Panc1 (cell line): ENCODE measurements around the gene CHCHD1. TPM values are rescaled to one million over a fixed set of nuclear protein-coding genes. Genes with fewer than 3 reads are reported as not detected.

Source experiments
- ATAC-seq: fragments of 200-7000 bp; cut with Tn5 transposase; 2 replicates; pipeline ENCODE4 v1.9.1; 2020; ENCODE audit warnings: mild to moderate bottlenecking, moderate library complexity
- BruUV-seq: library from RNA; stranded (reverse); fragments of 400-500 nt; replicated peaks from 2 replicates; lab custom pipeline; 2021; lab: Mats Ljungman, UMichigan
- CTCF ChIA-PET: fragments of 300-600 bp; sonication (Branson Sonifier 250); formaldehyde crosslinking; loops from one replicate; lab custom pipeline; 2022; ENCODE audit warnings: antibody characterized with exemption; lab: Charles Lee
- POLR2A ChIA-PET: fragments of 300-600 bp; sonication (Branson Sonifier 250); formaldehyde crosslinking; loops from one replicate; lab custom pipeline; 2022; ENCODE audit warnings: antibody characterized with exemption; lab: Charles Lee
- DNase-seq: peaks from one replicate; pipeline ENCODE4 v3.0.0-alpha.2; 2010; ENCODE audit warnings: low read depth, low spot score
- H3K27ac ChIP-seq: 2 replicates; pipeline ENCODE4 v1.5.1; 2011; ENCODE audit warnings: mild to moderate bottlenecking, low read length, inconsistent platforms
- H3K27me3 ChIP-seq: fragments of 200-500 bp; sonication (Bioruptor generic); 2 replicates; pipeline ENCODE4 v1.6.0; 2014; ENCODE audit warnings: low read length, inconsistent platforms; ENCODE audit not compliant: control insufficient read depth, insufficient read depth
- H3K36me3 ChIP-seq: fragments of 200-500 bp; sonication (Bioruptor generic); 2 replicates; pipeline ENCODE4 v1.5.1; 2014; ENCODE audit warnings: inconsistent platforms, mild to moderate bottlenecking, low read length, moderate library complexity; ENCODE audit not compliant: control insufficient read depth, insufficient read depth
- H3K4me1 ChIP-seq: 2 replicates; pipeline ENCODE4 v1.5.1; 2011; ENCODE audit warnings: inconsistent platforms, mild to moderate bottlenecking, low read length, moderate library complexity; ENCODE audit not compliant: control insufficient read depth, insufficient read depth
- H3K4me3 ChIP-seq, 2 experiments: 2 replicates each; pipeline ENCODE4 v1.5.1; 2011 to 2012; ENCODE audit warnings: low read depth in 2 of 2, low read length in 2 of 2, mild to moderate bottlenecking in 2 of 2, inconsistent platforms in 1 of 2, moderate library complexity in 1 of 2
- H3K9me3 ChIP-seq: fragments of 200-500 bp; sonication (Bioruptor generic); 2 replicates; pipeline ENCODE4 v1.5.1; 2014; ENCODE audit warnings: low read depth, mild to moderate bottlenecking, inconsistent platforms, low read length, moderate library complexity; ENCODE audit not compliant: control insufficient read depth, insufficient read depth
- CTCF ChIP-seq: fragments of 450-650 bp; IDR thresholded peaks from 2 replicates; pipeline ENCODE4 v1.5.1; 2017; ENCODE audit warnings: mild to moderate bottlenecking
- POLR2AphosphoS5 ChIP-seq: IDR thresholded peaks from 2 replicates; pipeline ENCODE4 v1.6.1; 2012; ENCODE audit warnings: mild to moderate bottlenecking, low read depth, low read length, moderate library complexity
- REST ChIP-seq, 2 experiments: IDR thresholded peaks; 2 replicates each; pipeline ENCODE4 v1.6.1; 2011 to 2012; ENCODE audit warnings: low read depth in 2 of 2, control low read depth in 1 of 2, low read length in 1 of 2, mild to moderate bottlenecking in 1 of 2, moderate library complexity in 1 of 2; ENCODE audit not compliant: insufficient read depth in 1 of 2
- SIN3A ChIP-seq: IDR thresholded peaks from 2 replicates; pipeline ENCODE4 v1.6.1; 2012; ENCODE audit warnings: low read depth, mild to moderate bottlenecking, low read length, moderate library complexity, borderline replicate concordance; ENCODE audit not compliant: insufficient read depth
- TCF7L2 ChIP-seq: IDR thresholded peaks from 2 replicates; pipeline ENCODE4 v1.6.1; 2011; ENCODE audit warnings: mild to moderate bottlenecking, low read depth, low read length, inconsistent platforms
- in situ Hi-C: cut with HindIII; loops from 2 replicates; pipeline ENCODE4 v1.10.0; 2016; ENCODE audit warnings: low sequenced_read_pairs, low pct_unique_long_range_greater_than_20kb
- intact Hi-C: fragments of 100-400 bp; cut with micrococcal nuclease; formaldehyde crosslinking; loops from one replicate; pipeline ENCODE4 v1.10.0; 2022; ENCODE audit not compliant: unreplicated experiment
- total RNA-seq: library from RNA; stranded (reverse); gene quantifications from one replicate; pipeline ENCODE4 v1.2.1, GENCODE V29; 2021; ENCODE audit not compliant: unreplicated experiment

The CHCHD1 gene
- total RNA-seq, 1 experiment from 2014 or later, result 41.2 TPM

GRCh38 chr10:73785211-73785720 is 3.4 kb downstream of the CHCHD1 start, which contains the start of gene ZSWIM8:
Gene ZSWIM8 (plus strand): TSS chr10:73785606. CDS start chr10:73785879, 273 bp downstream.
- DNase-seq, result peak; percentile 86
- H3K9me3 ChIP-seq, result no peaks in the 10 kb centered on the region
- no TSS peak for BruUV-seq
- peaks cover 27% of the 10 kb centered on the region for H3K4me1 ChIP-seq
- intact Hi-C loops (no loop called here), in situ Hi-C loops (no loop called here)
- peak within 1 kb of the TSS; percentile 92 for H3K27ac ChIP-seq
- peak within 1 kb of the TSS; percentile 86 to 95 for H3K4me3 ChIP-seq
- H3K27me3 ChIP-seq, result no peaks in the 10 kb centered on the region
- ChIA-PET CTCF (no interaction called here), POLR2A (no interaction called here)
- TF ChIP-seq TCF7L2 (no peak), CTCF (no peak), REST (IDR thresholded peaks at IDR 0.05; ENCODE audit: insufficient read depth in 1 of 2, low read depth in 2 of 2, low read length in 1 of 2) (no peak), POLR2AphosphoS5 (peak; percentile 82), SIN3A (peak; percentile 97)
- peak; percentile 92 for ATAC-seq
- peaks cover 5% of the 10 kb centered on the region; the same call in 1 of the 2 replicates for H3K36me3 ChIP-seq

- Histone ChIP-seq H3K4me3 (peak overlapping the region; percentile 86 to 95), H3K27ac (peak overlapping the region; percentile 92), H3K4me1 (peaks cover 20% of the 10 kb centered on the region), H3K9me3 (no peaks in the 10 kb centered on the region), H3K36me3 (peaks cover 9% of the 10 kb centered on the region; the same call in 1 of the 2 replicates), H3K27me3 (no peaks in the 10 kb centered on the region)
- ATAC-seq (peak; percentile 2), DNase-seq (no peak)
- in situ Hi-C loops (no loop called here), intact Hi-C loops (no loop called here)
- no peak for TF ChIP-seq CTCF
- TF ChIP-seq TCF7L2, result no peak
- peak; percentile 57; the same call in 1 of the 2 replicates for TF ChIP-seq SIN3A
- no peak for TF ChIP-seq POLR2AphosphoS5
- TF ChIP-seq REST (IDR thresholded peaks at IDR 0.05; ENCODE audit: insufficient read depth in 1 of 2, low read depth in 2 of 2, low read length in 1 of 2), result peak; percentile 65 to 76; a peak in 3 of 4 replicates
- BruUV-seq, result no TSS peak
- ChIA-PET POLR2A (interaction anchor here (0.6 kb wide), 2 partner anchors 18 to 41 kb away, joined by 3 read pairs; no protein-coding TSS in a partner anchor), CTCF (no interaction called here)
These were observed 4.1 kb downstream of the CHCHD1 start for GRCh38 chr10:73785721-73786511.
